Trophoblast cell (in vitro differentiated cells and primary cell): ENCODE measurements around the gene ITGB4.

ENCODE experiments used
- DNase-seq, 2 donors: peaks; one replicate each; pipeline ENCODE4 v3.0.0-alpha.2; 2016
- H2AFZ ChIP-seq: 2 replicates; pipeline ENCODE4 v1.6.1; 2013; ENCODE audit warnings: low read length, moderate library complexity, mild to moderate bottlenecking; ENCODE audit not compliant: insufficient read depth, poor library complexity
- H2AK5ac ChIP-seq: 2 replicates; pipeline ENCODE4 v1.6.1; 2013; ENCODE audit warnings: mild to moderate bottlenecking, low read length
- H2BK120ac ChIP-seq: 2 replicates; pipeline ENCODE4 v1.6.1; 2013; ENCODE audit warnings: low read length, mild to moderate bottlenecking, moderate library complexity; ENCODE audit not compliant: insufficient read depth, poor library complexity
- H2BK12ac ChIP-seq: 2 replicates; pipeline ENCODE4 v1.6.1; 2013; ENCODE audit warnings: mild to moderate bottlenecking, low read length, moderate library complexity
- H2BK5ac ChIP-seq: 2 replicates; pipeline ENCODE4 v1.6.1; 2013; ENCODE audit warnings: low read length, low read depth, moderate library complexity, mild to moderate bottlenecking; ENCODE audit not compliant: poor library complexity
- H3K14ac ChIP-seq: 2 replicates; pipeline ENCODE4 v1.6.1; 2013; ENCODE audit warnings: mild to moderate bottlenecking, low read length
- H3K18ac ChIP-seq: 2 replicates; pipeline ENCODE4 v1.6.1; 2013; ENCODE audit warnings: mild to moderate bottlenecking, low read length
- H3K23ac ChIP-seq: 2 replicates; pipeline ENCODE4 v1.6.1; 2013; ENCODE audit warnings: low read length
- H3K27ac ChIP-seq: 2 replicates; pipeline ENCODE4 v1.5.1; 2013; ENCODE audit warnings: low read depth, mild to moderate bottlenecking, inconsistent platforms, low read length, moderate library complexity
- H3K27me3 ChIP-seq: 2 replicates; pipeline ENCODE4 v1.6.1; 2013; ENCODE audit warnings: inconsistent platforms, mild to moderate bottlenecking, low read length, moderate library complexity; ENCODE audit not compliant: insufficient read depth
- H3K36me3 ChIP-seq, 2 experiments: 1 replicate in 1 of 2; 2 replicates in 1 of 2; pipeline ENCODE4 v1.6.1; 2013; ENCODE audit warnings: low read length in 2 of 2, mild to moderate bottlenecking in 2 of 2, moderate library complexity in 1 of 2; ENCODE audit not compliant: insufficient read depth in 2 of 2, control insufficient read depth in 1 of 2
- H3K4ac ChIP-seq: 2 replicates; pipeline ENCODE4 v1.6.1; 2013; ENCODE audit warnings: low read depth, mild to moderate bottlenecking, low read length, moderate library complexity
- H3K4me1 ChIP-seq, 2 experiments: 1 replicate in 1 of 2; 2 replicates in 1 of 2; pipeline ENCODE4 v1.6.1; 2013; ENCODE audit warnings: low read length in 2 of 2, mild to moderate bottlenecking in 2 of 2, moderate library complexity in 1 of 2; ENCODE audit not compliant: insufficient read depth in 2 of 2, control insufficient read depth in 1 of 2
- H3K4me2 ChIP-seq: 2 replicates; pipeline ENCODE4 v1.6.1; 2013; ENCODE audit warnings: inconsistent platforms, mild to moderate bottlenecking, low read length, moderate library complexity
- H3K4me3 ChIP-seq: 2 replicates; pipeline ENCODE4 v1.5.1; 2013; ENCODE audit warnings: mild to moderate bottlenecking, low read depth, low read length, inconsistent platforms
- H3K79me1 ChIP-seq: one replicate; pipeline ENCODE4 v1.6.1; 2013; ENCODE audit warnings: low read length
- H3K79me2 ChIP-seq: 2 replicates; pipeline ENCODE4 v1.6.1; 2013; ENCODE audit warnings: low read length, mild to moderate bottlenecking; ENCODE audit not compliant: control insufficient read depth, insufficient read depth, poor library complexity
- H3K9ac ChIP-seq: 2 replicates; pipeline ENCODE4 v1.6.1; 2013; ENCODE audit warnings: mild to moderate bottlenecking, low read length
- H3K9me3 ChIP-seq: 2 replicates; pipeline ENCODE4 v1.6.1; 2013; ENCODE audit warnings: low read depth, mild to moderate bottlenecking, control low read depth, inconsistent platforms, low read length; ENCODE audit not compliant: insufficient read depth
- H4K12ac ChIP-seq: 2 replicates; pipeline ENCODE4 v1.6.1; 2013; ENCODE audit warnings: low read depth, mild to moderate bottlenecking, low read length, moderate library complexity
- H4K8ac ChIP-seq: 2 replicates; pipeline ENCODE4 v1.6.1; 2013; ENCODE audit warnings: low read depth, mild to moderate bottlenecking, low read length, moderate library complexity
- H4K91ac ChIP-seq: one replicate; pipeline ENCODE4 v1.6.1; 2013; ENCODE audit warnings: low read depth, mild to moderate bottlenecking, low read length, moderate library complexity
- WGBS: extraction: QIAGEN DNeasy Blood & Tissue Kit; methylation state at CpG from one replicate; pipeline ENCODE4 v1.1.7; 2013; ENCODE audit warnings: missing lambda C conversion rate; ENCODE audit not compliant: insufficient read length, insufficient coverage; ENCODE audit errors: extremely low coverage; 5-methylcytosine and 5-hydroxymethylcytosine counted together

Gene ITGB4

DNA sequence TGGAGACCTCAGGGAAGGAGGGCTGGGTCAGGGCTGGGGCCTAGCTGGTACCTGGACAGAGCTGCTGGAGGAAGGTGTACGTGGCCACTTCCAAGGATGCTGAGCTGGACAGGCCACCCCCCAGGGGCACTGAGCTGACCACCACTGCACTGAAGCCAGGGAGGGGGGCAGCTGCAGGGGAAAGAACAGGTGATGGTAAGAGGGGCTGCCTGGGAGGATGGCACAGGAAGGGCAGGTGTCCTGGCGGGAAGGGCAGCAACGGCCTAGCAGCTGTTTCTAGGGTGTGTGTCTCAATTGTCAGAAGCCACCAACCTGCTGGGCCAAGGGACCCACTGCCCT, 42.0 kb downstream of the ITGB4 start:
- Histone ChIP-seq H3K18ac (no peak overlapping the region), H3K36me3 (no peaks in the 10 kb centered on the region), H2AFZ (no peak overlapping the region), H2AK5ac (no peak overlapping the region), H2BK5ac (no peak overlapping the region), H3K4ac (no peak overlapping the region), H3K79me1 (peaks cover 4% of the 10 kb centered on the region), H3K23ac (no peak overlapping the region), H3K27me3 (no peaks in the 10 kb centered on the region), H2BK120ac (no peak overlapping the region), H2BK12ac (no peak overlapping the region), H3K4me1 (peaks cover 6 to 10% of the 10 kb centered on the region in 2 experiments), H3K4me2 (no peak overlapping the region), H3K4me3 (no peak overlapping the region), H3K27ac (no peak overlapping the region), H3K9ac (no peak overlapping the region), H4K91ac (no peak overlapping the region), H3K79me2 (peaks cover 3% of the 10 kb centered on the region), H3K14ac (no peak overlapping the region), H4K8ac (no peak overlapping the region), H4K12ac (no peak overlapping the region), H3K9me3 (no peaks in the 10 kb centered on the region)
- no peak for DNase-seq
- no CpG with 5 or more reads among the region's 3 CpGs for WGBS

GRCh38 chr17:75763613-75764416, 42.6 kb downstream of the ITGB4 start:
- no peaks in the 10 kb centered on the region for H3K27me3 ChIP-seq
- peaks cover 3% of the 10 kb centered on the region for H3K79me2 ChIP-seq
- H2BK120ac ChIP-seq = no peak overlapping the region
- H3K79me1 ChIP-seq = peaks cover 4% of the 10 kb centered on the region
- no peak overlapping the region for H3K27ac ChIP-seq
- peak overlapping the region; percentile 65 for H3K4me3 ChIP-seq
- H3K4me1 ChIP-seq = peaks cover 6 to 10% of the 10 kb centered on the region in 2 experiments
- no peak overlapping the region for H2AK5ac ChIP-seq
- peak overlapping the region; percentile 6 for H3K9ac ChIP-seq
- H3K23ac ChIP-seq = no peak overlapping the region
- peak overlapping the region; percentile 6 for H4K12ac ChIP-seq
- peak overlapping the region; percentile 73 for H3K4me2 ChIP-seq
- peak overlapping the region; percentile 15 for H4K8ac ChIP-seq
- no peak overlapping the region for H2BK12ac ChIP-seq
- WGBS = no CpG with 5 or more reads among the region's 16 CpGs
- H3K36me3 ChIP-seq = no peaks in the 10 kb centered on the region
- H3K9me3 ChIP-seq = no peaks in the 10 kb centered on the region
- H2BK5ac ChIP-seq = no peak overlapping the region
- H3K14ac ChIP-seq = peak overlapping the region; percentile 7
- DNase-seq = no peak
- H2AFZ ChIP-seq = no peak overlapping the region
- H3K18ac ChIP-seq = no peak overlapping the region
- peak overlapping the region; percentile 5 for H4K91ac ChIP-seq
- no peak overlapping the region for H3K4ac ChIP-seq

DNA sequence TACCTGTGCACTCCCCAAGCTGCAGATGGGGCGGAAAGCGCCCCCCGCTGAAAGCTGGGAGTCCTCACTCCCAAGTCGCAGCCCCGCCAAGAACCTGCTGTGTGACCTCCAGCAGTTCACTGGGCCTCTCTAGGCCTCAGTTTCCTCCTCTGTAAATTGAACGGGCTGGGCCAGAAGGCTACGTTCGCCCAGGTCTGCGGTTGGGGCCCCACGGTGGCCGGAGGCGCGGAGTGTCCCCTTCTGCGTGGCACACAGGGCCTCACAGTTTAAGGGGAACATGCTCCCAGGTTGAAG, 43.1 kb downstream of the ITGB4 start:
- Histone ChIP-seq H3K4me3 (peak overlapping the region; percentile 65), H3K9ac (peak overlapping the region; percentile 6), H3K36me3 (no peaks in the 10 kb centered on the region), H3K4me2 (peak overlapping the region; percentile 73), H4K12ac (peak overlapping the region; percentile 6), H3K4ac (no peak overlapping the region), H2BK120ac (no peak overlapping the region), H3K4me1 (peaks cover 6 to 10% of the 10 kb centered on the region in 2 experiments), H2BK5ac (no peak overlapping the region), H3K79me1 (peaks cover 4% of the 10 kb centered on the region), H3K23ac (no peak overlapping the region), H4K91ac (peak overlapping the region; percentile 5), H3K79me2 (peaks cover 3% of the 10 kb centered on the region), H3K27me3 (no peaks in the 10 kb centered on the region), H3K18ac (no peak overlapping the region), H3K14ac (peak overlapping the region; percentile 7), H4K8ac (peak overlapping the region; percentile 89), H3K27ac (no peak overlapping the region), H2BK12ac (no peak overlapping the region), H2AFZ (peak overlapping the region; percentile 90), H2AK5ac (no peak overlapping the region), H3K9me3 (no peaks in the 10 kb centered on the region)
- WGBS = no CpG with 5 or more reads among the region's 14 CpGs
- DNase-seq = no peak

GRCh38 chr17:75764711-75765421, 43.6 kb downstream of the ITGB4 start, which contains the start of gene GALK1:
Gene GALK1 (minus strand): TSS chr17:75765192. CDS start chr17:75765136, 56 bp downstream.
- no CpG with 5 or more reads among the region's 71 CpGs for WGBS
- Histone ChIP-seq H4K91ac (peak within 1 kb of the TSS; percentile 5), H2BK120ac (peak within 1 kb of the TSS; percentile 26), H4K8ac (peak within 1 kb of the TSS; percentile 89), H2BK12ac (no peak within 1 kb of the TSS), H2AFZ (peak within 1 kb of the TSS; percentile 90), H3K27me3 (no peaks in the 10 kb centered on the region), H3K4me1 (peaks cover 6 to 10% of the 10 kb centered on the region in 2 experiments), H3K36me3 (no peaks in the 10 kb centered on the region), H3K4me3 (peak within 1 kb of the TSS; percentile 65), H2AK5ac (peak within 1 kb of the TSS; percentile 32), H3K4ac (peak within 1 kb of the TSS; percentile 54), H3K14ac (peak within 1 kb of the TSS; percentile 47), H3K23ac (no peak within 1 kb of the TSS), H3K9ac (peak within 1 kb of the TSS; percentile 6), H4K12ac (peak within 1 kb of the TSS; percentile 66), H2BK5ac (peak within 1 kb of the TSS; percentile 10), H3K4me2 (peak within 1 kb of the TSS; percentile 73), H3K18ac (peak within 1 kb of the TSS; percentile 76), H3K79me1 (peaks cover 4% of the 10 kb centered on the region), H3K9me3 (no peaks in the 10 kb centered on the region), H3K27ac (no peak within 1 kb of the TSS), H3K79me2 (peaks cover 3% of the 10 kb centered on the region)
- DNase-seq = peak; percentile 66 to 74
